SK-N-SH (cell line): ENCODE data around the gene MTCH1. TPM values are rescaled to one million over a fixed set of nuclear protein-coding genes. Genes with fewer than 3 reads are reported as not detected.

ENCODE experiments used
- CTCF ChIA-PET: fragments of 300-600, 350-600 bp; formaldehyde crosslinking; extraction: SDS; loops from one replicate; lab custom pipeline; 2021; lab: Yijun Ruan, JAX
- POLR2A ChIA-PET: fragments of 350-600 bp; sonication (Branson Sonifier 250); formaldehyde crosslinking; extraction: SDS; loops from one replicate; lab custom pipeline; 2020; ENCODE audit warnings: antibody characterized with exemption, inconsistent platforms; lab: Yijun Ruan, JAX
- DNase-seq: peaks from one replicate; pipeline ENCODE4 v3.0.0; 2012
- H2AFZ ChIP-seq: fragments of 200-600 bp; sonication (generic); 2 replicates; pipeline ENCODE4 v1.8.1; 2016; ENCODE audit warnings: antibody characterized with exemption, mild to moderate bottlenecking, low read depth
- H3F3A ChIP-seq: fragments of 200-600 bp; sonication (generic); replicated peaks from 2 replicates; pipeline ENCODE3; 2016; ENCODE audit warnings: antibody characterized with exemption, mild to moderate bottlenecking; ENCODE audit not compliant: insufficient read depth
- H3K27ac ChIP-seq, 2 experiments: fragments of 200-500 bp in 1 of 2; fragments of 200-600 bp in 1 of 2; sonication (Bioruptor generic) in 1 of 2; sonication (generic), shearing (Covaris generic) in 1 of 2; 2 replicates each; pipeline versions ENCODE4 v1.5.1 to v1.6.1; 2014 to 2016; ENCODE audit warnings: low read depth in 2 of 2, inconsistent platforms in 1 of 2, low read length in 1 of 2, mild to moderate bottlenecking in 1 of 2, mixed read lengths in 1 of 2
- H3K27me3 ChIP-seq: fragments of 200-600 bp; sonication (generic), shearing (Covaris generic); 2 replicates; pipeline ENCODE4 v1.6.1; 2016; ENCODE audit warnings: mixed run types; ENCODE audit not compliant: insufficient read depth
- H3K36me3 ChIP-seq, 2 experiments: fragments of 200-500 bp in 1 of 2; fragments of 200-600 bp in 1 of 2; sonication (Bioruptor generic) in 1 of 2; sonication (generic) in 1 of 2; replicated peaks in 1 of 2; 2 replicates each; pipeline versions ENCODE3 to v1.5.1; 2014 to 2016; ENCODE audit warnings: low read length in 1 of 2, mild to moderate bottlenecking in 1 of 2; ENCODE audit not compliant: insufficient read depth in 2 of 2, control insufficient read depth in 1 of 2
- H3K4me1 ChIP-seq, 2 experiments: fragments of 200-500 bp in 1 of 2; fragments of 200-600 bp in 1 of 2; sonication (Bioruptor generic) in 1 of 2; sonication (generic), shearing (Covaris generic) in 1 of 2; 2 replicates each; pipeline versions ENCODE4 v1.5.1 to v1.6.1; 2014 to 2016; ENCODE audit warnings: low read depth in 1 of 2, low read length in 1 of 2, mixed run types in 1 of 2; ENCODE audit not compliant: insufficient read depth in 2 of 2, control insufficient read depth in 1 of 2
- H3K4me2 ChIP-seq: fragments of 200-600 bp; sonication (generic), shearing (Covaris generic); 2 replicates; pipeline ENCODE4 v1.6.1; 2017; ENCODE audit warnings: mixed run types
- H3K4me3 ChIP-seq, 2 experiments: fragments of 200-500 bp in 1 of 2; fragments of 200-600 bp in 1 of 2; sonication (Bioruptor generic) in 1 of 2; sonication (generic), shearing (Covaris generic) in 1 of 2; 2 replicates each; pipeline versions ENCODE4 v1.5.1 to v1.8.1; 2014 to 2016; ENCODE audit warnings: low read depth in 2 of 2, inconsistent platforms in 1 of 2, low read length in 1 of 2, mild to moderate bottlenecking in 1 of 2, mixed read lengths in 1 of 2, moderate library complexity in 1 of 2
- H3K79me2 ChIP-seq: fragments of 200-600 bp; sonication (generic); 2 replicates; pipeline ENCODE4 v1.8.1; 2017; ENCODE audit warnings: mild to moderate bottlenecking; ENCODE audit not compliant: insufficient read depth
- H3K9ac ChIP-seq: fragments of 200-600 bp; sonication (generic); 2 replicates; pipeline ENCODE4 v1.6.1; 2017; ENCODE audit warnings: mixed run types
- H3K9me2 ChIP-seq: fragments of 200-600 bp; sonication (generic); 2 replicates; pipeline ENCODE4 v1.6.1; 2017; ENCODE audit warnings: mixed run types
- H3K9me3 ChIP-seq: fragments of 200-600 bp; sonication (generic); 2 replicates; pipeline ENCODE4 v1.6.1; 2017; ENCODE audit warnings: mixed run types, mild to moderate bottlenecking, moderate library complexity
- H4K20me1 ChIP-seq: fragments of 200-600 bp; sonication (generic); 2 replicates; pipeline ENCODE4 v1.6.1; 2017; ENCODE audit warnings: mild to moderate bottlenecking, mixed run types; ENCODE audit not compliant: insufficient read depth
- CHD2 ChIP-seq: fragments of 150-350 bp; IDR thresholded peaks from 2 replicates; pipeline ENCODE4 v1.6.1; 2018; ENCODE audit warnings: low read length; ENCODE audit not compliant: partially characterized antibody
- EZH2phosphoT487 ChIP-seq: fragments of 200-600 bp; sonication (generic); IDR thresholded peaks from 2 replicates; pipeline ENCODE4 v1.6.1; 2017; ENCODE audit warnings: low read depth, mixed run types, mild to moderate bottlenecking, antibody characterized with exemption, moderate library complexity, borderline replicate concordance
- IRF3 ChIP-seq: fragments of 150-350 bp; IDR thresholded peaks from 2 replicates; pipeline ENCODE4 v1.6.1; 2016; ENCODE audit warnings: mild to moderate bottlenecking, low read depth, low read length
- MAX ChIP-seq: IDR thresholded peaks from 2 replicates; pipeline ENCODE4 v1.4.0; 2012; ENCODE audit warnings: low read depth
- NFIC ChIP-seq: IDR thresholded peaks from 2 replicates; pipeline ENCODE4 v1.4.0; 2012; ENCODE audit warnings: borderline replicate concordance
- NRF1 ChIP-seq: IDR thresholded peaks from 2 replicates; pipeline ENCODE4 v1.6.1; 2012; ENCODE audit warnings: low read depth, mild to moderate bottlenecking, low read length
- POLR2AphosphoS5 ChIP-seq: IDR thresholded peaks from 2 replicates; pipeline ENCODE4 v1.6.1; 2012; ENCODE audit warnings: low read depth, low read length
- RAD21 ChIP-seq: IDR thresholded peaks from 2 replicates; pipeline ENCODE4 v1.6.1; 2012; ENCODE audit warnings: mild to moderate bottlenecking, low read length
- REST ChIP-seq: IDR thresholded peaks from 2 replicates; pipeline ENCODE4 v1.6.1; 2012; ENCODE audit warnings: mild to moderate bottlenecking, low read depth, low read length, moderate library complexity
- RFX5 ChIP-seq: IDR thresholded peaks from 2 replicates; pipeline ENCODE4 v1.6.1; 2012; ENCODE audit warnings: mild to moderate bottlenecking, improper control_type of control experiment, low read length
- RXRA ChIP-seq: IDR thresholded peaks from 2 replicates; pipeline ENCODE4 v1.4.0; 2012; ENCODE audit warnings: low read depth, mild to moderate bottlenecking, borderline replicate concordance
- SIN3A ChIP-seq: IDR thresholded peaks from 2 replicates; pipeline ENCODE4 v1.6.1; 2012; ENCODE audit warnings: low read depth, mild to moderate bottlenecking, low read length, moderate library complexity, borderline replicate concordance
- TEAD4 ChIP-seq: IDR thresholded peaks from 2 replicates; pipeline ENCODE4 v1.4.0; 2012; ENCODE audit warnings: mild to moderate bottlenecking, borderline replicate concordance; ENCODE audit not compliant: insufficient read depth
- WGBS: methylation state at CpG from one replicate; pipeline ENCODE4 v1.1.6; 2017; ENCODE audit warnings: low lambda C conversion rate; 5-methylcytosine and 5-hydroxymethylcytosine counted together
- polyA plus RNA-seq, 3 experiments: library from polyadenylated mRNA; depleted of rRNA; stranded (reverse); fragments of >200 nt; gene quantifications; 2 replicates each; pipeline ENCODE4 v1.2.3, GENCODE V29; 2012

MTCH1 gene
- polyA plus RNA-seq, 1 of the 3 experiments (the other 2 are of a cell fraction), result 151 TPM

GRCh38 chr6:37014667-37015066 is 28.7 kb upstream of the MTCH1 start (continued):
- TF ChIP-seq RXRA (no peak), NRF1 (no peak), REST (no peak)

- Histone ChIP-seq H2AFZ (no peak overlapping the region), H3K9me2 (no peaks in the 10 kb centered on the region), H3K79me2 (no peaks in the 10 kb centered on the region)
- POLR2A ChIA-PET, result no interaction called here
- TF ChIP-seq NFIC (no peak), POLR2AphosphoS5 (no peak), RAD21 (no peak), RFX5 (no peak), IRF3 (no peak), MAX (no peak), SIN3A (no peak), CHD2 (no peak), EZH2phosphoT487 (no peak), TEAD4 (no peak)
- TF ChIP-seq, all 33 proteins: peak for 0
- Histone ChIP-seq H3K36me3 (no peaks in the 10 kb centered on the region), H3K4me2 (no peak overlapping the region), H3K27ac (no peak overlapping the region), H3K9me3 (no peaks in the 10 kb centered on the region), H3K4me3 (no peak overlapping the region), H3K4me1 (peaks cover 0 to 12% of the 10 kb centered on the region in 2 experiments; a peak in 1 of 4 replicates), H4K20me1 (no peaks in the 10 kb centered on the region), H3K9ac (no peak overlapping the region), H3F3A (no peaks in the 10 kb centered on the region), H3K27me3 (no peaks in the 10 kb centered on the region)
- WGBS, result 78% methylated on average over 14 of the region's 21 CpGs
- DNase-seq, result no peak
- CTCF ChIA-PET, result interaction anchor here (1.1 to 5.9 kb wide), 4 partner anchors 128 to 249 kb away, joined by 4 to 79 read pairs (median 8); partner anchors contain the start of gene C6orf89
Observed at GRCh38 chr6:37013516-37014491, 27.8 kb upstream of the MTCH1 start.
